HG03442 (cell line): ENCODE data around the gene ZNF697.
A peak's percentile ranks its signal among the peaks of the same experiment; 100 is the strongest.

Source experiments
- ATAC-seq: cut with Tn5 transposase; IDR thresholded peaks from one replicate; pipeline ENCODE4 v1.9.1; 2021; ENCODE audit warnings: mild to moderate bottlenecking, moderate library complexity; ENCODE audit not compliant: unreplicated experiment

ZNF697 gene

DNA sequence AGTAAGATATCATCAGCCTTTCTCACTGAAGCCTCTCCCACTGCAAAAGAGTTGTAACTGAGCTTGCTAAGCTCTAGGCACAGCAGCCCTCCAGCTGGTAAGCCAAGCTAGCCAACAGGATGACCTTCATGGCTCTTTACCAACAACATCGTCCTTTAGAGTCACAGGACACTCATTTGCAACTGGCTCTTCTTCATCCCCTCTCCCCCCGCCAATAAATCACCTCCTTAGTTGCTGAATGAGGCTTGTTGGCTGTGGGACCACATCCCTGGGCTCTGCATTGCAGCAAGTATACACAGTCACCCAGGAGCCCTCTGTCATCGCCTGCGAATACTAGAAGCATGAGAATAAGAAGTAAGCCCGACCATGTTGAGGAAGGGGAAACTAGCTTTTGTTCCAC is 16.0 kb upstream of the ZNF697 start:
- no peak for ATAC-seq

DNA sequence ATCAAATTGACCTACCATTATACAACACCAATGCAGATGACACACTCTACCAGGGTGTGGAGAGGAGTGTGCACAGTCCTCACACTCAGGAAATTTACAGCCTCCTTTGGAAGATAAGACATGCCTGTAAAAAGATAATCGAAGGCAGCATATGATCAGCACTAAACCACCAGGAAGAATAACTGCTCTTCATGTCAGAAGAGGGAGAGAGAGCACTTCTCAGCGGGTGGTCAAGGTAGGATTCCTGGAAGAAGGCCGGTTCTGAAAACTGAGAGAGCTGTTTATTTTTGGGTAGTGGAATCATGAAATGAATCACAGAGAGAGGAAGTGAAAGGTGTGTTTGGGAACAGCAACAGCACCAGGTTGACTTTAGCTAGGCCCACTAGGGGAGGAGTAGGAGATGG is 14.0 kb upstream of the ZNF697 start:
- ATAC-seq = peak; percentile 74

DNA sequence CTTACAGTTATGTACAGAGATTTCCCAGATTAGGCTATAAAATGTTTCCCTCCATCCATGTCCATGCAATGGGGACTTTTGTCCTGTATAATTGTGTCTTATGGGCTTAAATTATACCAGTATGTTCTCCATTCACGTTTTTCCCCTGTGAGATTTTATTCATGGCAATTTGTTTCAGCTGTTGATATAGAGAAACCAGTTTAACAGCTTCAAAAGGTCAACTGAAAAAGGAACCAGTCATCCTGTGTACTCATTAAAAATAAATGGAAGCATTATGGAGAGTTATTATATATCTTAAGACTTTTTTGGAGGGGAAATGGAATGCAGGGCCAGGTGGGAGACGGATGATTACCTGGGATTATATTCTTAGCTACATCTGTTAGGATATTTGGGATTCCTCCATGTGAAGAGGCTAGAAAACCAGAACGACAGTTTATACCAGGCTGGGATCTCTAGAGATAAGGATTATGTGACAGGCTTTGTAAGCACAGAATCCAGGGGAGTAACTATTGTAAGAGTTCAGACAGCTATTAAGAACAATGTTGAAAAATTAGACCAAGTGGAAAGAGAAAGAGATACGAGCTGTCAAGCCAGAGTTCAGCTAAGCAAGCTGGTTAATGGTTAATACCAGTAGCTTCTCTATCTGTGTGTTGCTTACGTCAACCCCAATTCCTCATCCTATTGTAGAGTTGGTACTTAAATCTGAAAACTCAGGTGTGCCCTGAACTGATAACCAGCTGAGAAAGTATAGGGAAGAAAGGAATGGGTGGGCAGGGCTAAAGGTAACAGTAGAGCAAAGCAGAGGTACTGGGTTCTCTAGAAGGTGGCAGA is 12.4 kb upstream of the ZNF697 start:
- ATAC-seq = no peak

DNA sequence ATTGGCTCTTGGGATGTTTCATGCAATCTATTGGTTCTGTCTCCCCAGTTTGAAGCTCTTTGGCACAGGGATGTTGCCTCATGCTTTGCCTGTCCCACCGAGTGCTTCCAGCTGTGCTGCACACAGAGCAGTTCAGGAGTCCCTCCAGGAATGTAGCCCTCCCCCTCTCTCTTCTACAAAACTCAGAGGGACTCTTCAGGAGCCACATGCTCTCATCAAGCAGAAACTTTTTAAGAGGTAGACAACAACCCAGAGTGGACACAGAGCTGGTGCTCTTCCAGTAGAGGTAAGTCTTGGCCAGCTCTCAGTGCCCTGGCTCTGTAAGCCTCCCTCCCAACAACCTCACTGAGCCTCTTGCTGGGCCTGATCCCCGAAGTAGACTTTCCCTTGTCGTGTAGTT is 11.6 kb upstream of the ZNF697 start:
- ATAC-seq = no peak

DNA sequence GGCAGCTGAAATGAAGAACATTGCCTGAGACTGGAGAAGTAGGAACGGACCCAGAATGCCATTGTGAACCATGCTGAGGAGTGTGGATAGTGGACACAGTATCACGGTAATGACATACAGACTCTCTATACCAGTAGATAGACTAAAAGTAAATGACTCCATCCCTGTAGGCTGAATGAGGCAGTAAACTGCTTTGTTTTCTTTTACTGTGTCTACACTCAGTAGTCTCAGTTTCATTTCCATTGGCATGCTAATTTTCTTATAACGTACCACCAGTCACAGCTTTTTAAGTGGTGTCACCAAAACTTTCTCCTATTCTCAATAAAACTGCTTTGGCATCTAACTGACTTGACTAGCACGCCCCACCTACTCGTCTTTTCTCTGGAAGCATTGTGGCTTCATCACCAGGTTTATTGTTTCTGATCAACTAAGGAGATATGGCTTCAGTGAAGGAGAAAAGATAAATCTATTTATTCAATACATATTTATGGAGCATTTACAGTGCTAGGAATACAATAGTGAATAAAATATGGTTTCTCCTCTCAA is 8.4 kb upstream of the ZNF697 start:
- peak; percentile 50 for ATAC-seq

DNA sequence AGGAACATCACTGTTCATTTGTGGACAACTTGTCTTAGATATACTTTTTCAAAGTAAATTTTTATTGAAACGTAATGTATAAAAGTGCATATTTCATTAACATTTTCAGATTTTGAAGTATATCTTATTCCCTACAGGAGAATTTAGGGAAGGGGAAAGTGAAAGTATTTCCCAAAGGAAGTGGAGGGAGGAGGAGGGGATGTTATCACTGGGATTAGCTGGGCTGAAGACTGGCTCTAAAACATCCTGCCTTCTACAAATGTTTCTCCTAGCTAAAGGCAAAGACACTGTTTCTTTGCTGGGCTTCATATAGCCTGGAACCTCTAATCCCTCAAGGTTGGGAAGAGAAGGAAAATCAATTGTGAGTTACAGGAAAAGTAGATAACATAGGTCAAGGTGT is 7.1 kb upstream of the ZNF697 start:
- no peak for ATAC-seq

DNA sequence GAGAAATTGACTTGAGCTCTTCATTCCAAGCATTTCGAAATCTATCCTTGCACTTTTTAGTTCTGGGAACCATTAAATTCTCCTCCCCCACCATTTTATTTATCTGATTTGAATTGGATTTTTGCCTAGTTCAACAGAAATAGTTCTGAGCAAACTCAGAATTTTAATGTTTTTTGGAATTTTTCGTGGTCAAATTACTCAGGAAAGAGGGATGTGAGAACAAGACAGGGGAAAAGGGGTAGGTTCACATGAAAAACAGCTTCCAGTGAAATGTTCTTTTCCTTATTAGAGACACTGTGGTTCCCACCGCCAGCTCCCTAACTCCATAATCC is 5.7 kb upstream of the ZNF697 start:
- ATAC-seq = no peak

DNA sequence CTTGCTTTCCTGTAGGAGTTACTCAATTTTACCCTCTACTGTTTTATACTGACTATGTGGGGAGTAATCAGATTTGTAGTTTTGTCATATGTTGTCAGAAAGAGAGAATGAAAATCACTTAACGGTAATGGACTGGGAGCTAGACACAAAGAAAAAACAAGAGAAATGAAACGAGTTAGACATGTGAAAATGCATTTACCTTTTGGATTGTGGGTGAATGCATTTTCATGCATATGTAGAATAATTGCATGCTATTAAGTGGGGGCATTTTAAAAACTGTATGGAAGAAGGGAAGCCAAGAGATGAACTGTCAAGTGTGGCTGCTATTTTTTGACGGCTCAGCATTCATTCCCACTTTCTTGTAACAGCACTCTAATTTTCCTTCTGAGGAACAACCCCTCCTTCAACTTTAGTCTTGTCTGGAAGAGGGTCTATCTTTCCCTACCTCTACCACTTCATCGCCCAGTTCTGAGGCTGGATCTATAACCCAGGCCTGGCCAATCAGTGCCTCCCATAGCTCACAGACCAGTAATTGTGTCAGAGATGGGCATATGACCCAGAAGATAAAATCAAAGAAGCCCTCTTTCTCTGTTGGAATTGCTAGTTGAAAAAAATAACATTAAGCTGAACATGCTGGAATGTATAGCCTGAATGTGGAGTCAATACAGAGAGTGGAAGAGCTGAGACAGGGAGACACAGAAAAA is 5.2 kb upstream of the ZNF697 start:
- no peak for ATAC-seq

DNA sequence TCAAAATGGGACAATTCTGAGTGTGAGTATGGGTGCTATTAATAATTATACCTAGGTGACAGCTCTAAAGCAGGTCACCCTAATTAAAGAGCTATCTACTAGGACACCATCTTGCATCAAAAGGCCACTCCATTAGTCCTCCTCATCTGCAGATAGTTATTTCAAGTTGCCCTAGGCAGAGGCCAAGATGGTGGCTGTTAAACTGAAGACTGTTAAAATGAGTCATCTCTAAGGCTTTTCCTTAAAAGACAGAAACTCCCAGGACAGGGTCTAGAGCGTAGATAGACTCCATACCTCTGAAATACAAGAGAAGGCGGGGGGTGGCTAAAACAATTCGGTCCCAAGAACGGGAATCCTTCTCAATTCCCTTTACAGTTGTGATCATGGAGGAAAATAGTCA is 4.5 kb upstream of the ZNF697 start:
- ATAC-seq = no peak

DNA sequence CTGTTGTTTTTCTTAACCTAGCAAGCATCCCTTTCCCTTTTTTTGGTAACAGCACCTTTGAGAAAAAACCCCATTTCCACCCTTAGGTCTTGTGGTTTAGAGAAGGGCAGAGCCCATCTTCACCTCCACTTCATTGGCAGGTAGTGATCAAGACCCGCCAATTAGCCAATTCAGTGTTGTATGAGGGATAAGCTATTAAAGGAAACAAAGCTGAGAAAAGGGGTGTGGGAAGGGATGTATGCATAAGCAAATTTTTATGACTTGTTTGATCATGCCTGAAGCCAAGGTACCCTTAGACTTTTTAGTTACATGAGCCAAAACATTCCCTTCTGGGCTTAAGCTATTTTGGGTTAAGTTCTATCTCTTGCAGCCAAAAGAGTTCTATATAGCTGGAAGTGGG is 3.6 kb upstream of the ZNF697 start:
- no peak for ATAC-seq

DNA sequence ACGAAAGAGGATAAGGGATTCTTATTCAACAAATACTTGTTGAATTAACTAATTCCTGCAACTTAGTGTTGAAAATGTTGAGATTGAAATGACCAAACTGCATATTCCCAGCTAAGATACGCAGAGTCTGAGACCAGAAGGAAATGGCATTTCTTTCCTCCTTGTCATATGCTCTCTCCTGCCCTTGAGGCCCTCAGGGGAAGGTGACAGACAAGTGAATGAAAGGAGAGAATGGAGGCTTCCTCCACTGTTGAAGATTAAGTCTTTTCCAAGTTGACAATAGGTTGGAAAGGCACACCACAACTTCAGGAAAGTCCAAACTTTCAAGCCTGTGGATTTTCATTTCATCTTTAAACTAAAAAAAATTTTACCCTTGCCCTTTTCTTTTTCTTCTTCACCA is 3.1 kb upstream of the ZNF697 start:
- no peak for ATAC-seq

DNA sequence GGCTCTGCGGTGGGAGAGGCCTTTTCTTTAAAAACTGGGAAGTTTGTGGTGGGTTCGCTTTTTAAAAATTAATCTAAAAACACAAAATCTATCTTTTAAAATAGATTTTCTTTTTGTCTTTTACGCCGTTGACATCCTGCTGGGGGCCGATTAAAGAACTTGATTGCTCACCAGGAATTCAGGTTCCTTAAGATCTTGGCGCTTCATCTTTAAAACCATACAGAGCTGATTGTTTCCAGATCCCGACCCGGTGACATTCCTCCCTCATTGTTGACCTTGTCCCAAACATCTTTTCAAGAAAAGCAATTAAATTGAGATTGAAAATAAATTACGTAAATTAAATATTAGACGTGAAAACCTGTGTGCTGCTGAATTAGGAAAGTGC is 546 bp upstream of the ZNF697 start:
- ATAC-seq = no peak

DNA sequence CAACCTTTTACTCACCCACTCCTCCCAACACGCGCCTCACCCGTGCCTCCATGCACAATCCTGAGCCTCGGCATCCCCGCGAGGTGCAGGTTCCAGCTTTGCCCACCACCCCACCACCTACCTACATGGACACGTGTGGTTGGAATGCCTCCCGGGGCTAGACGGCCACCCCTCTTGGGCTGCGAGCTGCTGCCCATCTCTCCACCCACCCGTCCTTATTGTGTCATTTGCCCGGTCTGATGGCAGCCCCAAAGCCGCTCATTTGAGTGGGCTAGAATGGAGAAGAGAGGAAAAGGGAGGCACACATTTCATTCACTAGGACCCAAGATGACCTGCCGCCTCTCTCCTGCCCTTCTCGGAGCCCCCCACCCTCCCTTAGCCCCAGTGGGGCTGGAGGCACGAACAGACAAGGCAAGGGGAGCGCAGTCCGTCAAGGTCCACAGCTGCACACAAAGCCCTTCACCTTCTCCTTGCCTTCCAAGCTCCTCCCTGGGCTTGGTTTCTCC is 785 bp downstream of the ZNF697 start:
- no peak for ATAC-seq

DNA sequence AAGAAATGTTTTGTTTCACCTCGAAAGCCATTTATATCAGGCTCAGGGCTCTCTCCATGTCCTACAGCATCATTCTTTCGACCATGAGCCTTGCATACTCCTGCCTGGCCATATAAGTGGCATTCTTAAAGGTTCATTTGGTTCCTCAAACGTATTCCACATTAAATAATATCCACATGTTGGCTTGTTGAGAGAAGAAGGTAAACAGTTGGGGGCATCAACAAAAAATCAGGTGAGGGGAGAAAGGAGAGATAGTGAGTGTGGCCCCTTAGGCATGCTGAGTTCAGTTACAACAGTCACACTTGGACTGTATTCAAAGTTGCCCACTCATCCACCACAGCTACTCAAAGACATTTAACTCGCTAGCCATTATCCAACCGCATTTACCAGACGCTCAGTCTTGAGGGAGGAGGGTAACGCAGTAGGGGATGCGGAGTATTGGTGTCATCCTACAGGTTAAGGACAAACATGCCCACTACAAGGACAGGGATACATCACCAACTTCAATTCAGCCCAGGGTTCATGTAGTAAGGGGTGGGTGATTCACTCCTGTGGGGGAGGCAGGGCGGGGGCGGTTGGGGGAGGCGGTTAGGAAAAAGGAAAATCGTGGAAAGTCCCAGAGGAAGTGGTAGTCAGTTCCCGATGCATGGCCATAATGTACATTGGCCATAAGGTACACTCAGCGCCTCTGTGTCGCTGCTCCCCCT is 1.4 kb downstream of the ZNF697 start:
- ATAC-seq = no peak

DNA sequence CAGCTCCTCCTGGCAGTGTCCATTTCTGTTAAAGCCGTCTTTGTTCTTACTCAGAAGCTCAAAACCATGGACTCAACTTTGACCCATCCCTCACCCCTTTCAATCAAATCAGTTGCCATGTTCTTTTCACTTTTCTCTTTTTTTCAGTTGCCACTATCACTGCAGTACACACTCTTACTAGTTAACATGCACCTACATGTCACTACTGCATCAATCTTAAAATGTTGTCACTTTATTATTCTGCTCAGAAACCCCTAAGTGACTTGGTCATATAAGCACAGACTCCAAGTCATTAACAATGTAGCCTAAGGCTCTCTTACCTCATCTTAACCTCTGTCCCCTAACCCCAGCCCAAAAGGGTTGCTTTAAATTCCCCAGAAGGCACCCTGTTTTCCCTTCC is 9.0 kb downstream of the ZNF697 start:
- no peak for ATAC-seq

DNA sequence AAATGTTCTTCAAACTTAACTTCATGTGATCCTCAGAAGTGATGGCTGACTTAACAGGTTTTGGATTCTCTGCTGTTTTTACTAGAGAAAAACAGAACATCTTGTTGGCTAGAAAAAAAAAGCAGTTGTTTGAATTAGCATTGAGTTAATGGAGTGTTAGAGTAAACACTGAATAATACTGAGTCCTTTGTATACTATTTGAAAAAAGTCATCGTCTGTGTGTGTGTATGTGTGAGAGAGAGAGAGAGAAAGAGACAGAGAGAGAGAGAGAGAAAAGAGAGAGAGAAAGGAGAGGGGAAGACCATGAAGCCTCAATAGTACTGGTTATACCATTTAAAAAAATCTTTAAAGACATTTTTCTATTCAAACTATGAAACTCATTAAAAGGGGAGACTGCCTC is 10.4 kb downstream of the ZNF697 start:
- ATAC-seq = no peak

DNA sequence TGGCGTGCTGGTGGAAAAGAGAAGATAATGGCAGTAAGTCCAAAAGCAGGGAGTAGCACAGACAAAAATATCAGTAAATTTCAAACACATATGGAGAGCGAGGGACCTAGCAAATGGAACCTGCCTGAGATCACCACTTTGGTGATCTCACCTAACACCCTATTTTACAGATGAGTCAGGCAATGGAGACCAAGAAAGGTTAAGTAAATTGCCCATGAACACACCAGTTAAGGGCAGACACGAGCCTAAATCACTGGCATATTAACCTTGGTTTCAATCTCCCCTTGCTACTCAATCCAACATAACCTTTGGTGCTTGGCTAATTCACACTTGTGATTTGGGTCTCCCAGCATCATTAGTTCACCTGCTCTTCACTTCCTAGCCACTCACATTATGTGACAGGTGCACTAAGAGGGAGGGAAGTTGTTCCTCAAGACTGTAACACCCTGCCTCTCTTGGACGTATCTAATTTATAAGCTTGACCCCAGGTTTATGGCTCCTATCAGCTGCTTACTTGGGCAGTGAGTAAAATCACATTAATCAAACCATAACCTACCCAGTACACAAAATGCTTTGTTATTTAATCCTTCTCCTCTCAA is 11.5 kb downstream of the ZNF697 start:
- ATAC-seq = no peak

DNA sequence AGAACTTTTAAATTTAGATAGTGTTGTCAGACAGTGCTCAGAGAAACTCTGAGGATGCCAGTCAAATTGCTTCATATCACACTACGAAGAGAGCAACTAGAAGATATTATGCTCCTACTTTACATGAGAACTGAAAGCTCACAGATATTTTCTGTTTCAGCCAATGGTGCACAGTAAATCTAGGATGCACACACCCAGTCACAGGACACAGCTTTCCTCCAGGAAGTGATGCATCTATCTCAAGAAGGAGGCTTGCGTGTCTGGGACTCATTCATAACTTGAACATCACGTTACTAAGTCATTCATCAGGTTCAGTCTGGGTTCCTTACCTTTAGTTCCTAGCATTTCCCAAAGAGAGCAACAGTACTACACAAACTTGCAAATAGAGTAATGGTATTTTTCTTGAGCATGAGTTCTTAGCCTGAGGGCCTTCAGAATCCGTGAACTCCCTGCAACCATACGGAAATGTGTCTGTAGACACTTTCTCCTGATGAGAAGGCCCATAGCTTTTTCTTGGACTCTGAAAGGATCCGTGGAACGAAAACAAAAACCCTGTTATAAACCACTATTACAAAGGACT is 12.2 kb downstream of the ZNF697 start:
- ATAC-seq = peak; percentile 77

DNA sequence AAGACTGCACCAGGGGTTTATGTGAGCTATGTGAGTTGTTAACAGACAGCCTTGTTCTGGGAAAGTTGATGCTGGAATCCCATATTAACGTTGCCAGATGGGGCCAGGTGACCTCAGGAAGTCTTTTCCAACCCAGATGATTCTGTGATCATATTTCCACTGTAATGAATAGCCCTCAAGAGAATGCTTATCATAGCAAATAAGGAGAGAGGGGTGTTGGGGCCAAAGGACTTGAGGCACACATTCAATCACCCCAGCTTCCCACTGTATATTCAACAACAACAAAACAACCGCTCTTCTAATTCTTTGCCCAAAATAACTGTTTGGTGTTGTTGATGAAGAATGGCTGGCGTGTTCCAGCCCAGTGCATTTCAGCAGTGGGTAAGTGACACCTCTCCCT is 14.1 kb downstream of the ZNF697 start:
- no peak for ATAC-seq

DNA sequence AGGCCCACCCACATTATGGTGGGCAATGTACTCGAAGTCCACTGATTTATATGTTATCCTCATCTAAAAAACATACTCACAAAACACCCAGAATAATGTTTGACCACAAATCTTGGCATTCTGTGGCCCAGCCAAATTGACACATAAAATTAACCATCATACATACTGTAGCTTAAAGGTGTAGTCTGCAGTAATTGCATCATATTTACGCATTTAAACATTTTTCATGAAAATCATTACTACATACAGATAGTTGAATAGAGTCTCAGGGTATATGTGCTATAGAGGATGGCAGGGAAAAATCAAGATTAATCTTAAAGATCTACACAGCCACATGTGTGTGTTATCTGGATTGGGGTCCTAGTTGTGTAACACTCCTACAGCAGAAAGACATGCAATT is 14.5 kb downstream of the ZNF697 start:
- ATAC-seq = no peak

DNA sequence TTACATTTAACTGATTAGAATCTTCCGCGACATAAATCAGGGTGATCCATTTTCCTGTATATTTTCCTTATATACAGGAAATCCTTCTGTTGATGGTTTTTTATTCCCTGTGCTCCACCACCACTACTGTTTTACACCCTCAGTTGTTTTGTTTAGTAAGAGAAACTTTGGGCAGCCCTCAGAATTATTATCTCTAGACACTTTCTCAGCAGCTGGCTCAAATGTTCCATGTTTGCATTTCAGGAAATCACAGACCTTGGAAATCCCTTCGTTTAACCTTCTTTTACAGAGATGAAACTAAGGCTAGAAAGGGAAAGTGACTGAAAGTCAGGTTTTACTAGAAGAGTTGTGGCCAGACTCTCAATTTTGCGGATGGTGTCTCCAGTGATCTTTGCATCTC is 15.2 kb downstream of the ZNF697 start:
- no peak for ATAC-seq
